Fibroblast of lung (primary cell): ENCODE data around the gene GDPD4.

ENCODE experiments used
- CTCF ChIP-seq, 2 donors: IDR thresholded peaks in 1 of 2; conservative IDR thresholded peaks in 1 of 2; 1 replicate in 1 of 2; 2 replicates in 1 of 2; pipeline ENCODE4 v1.5.1; 2011 to 2012; ENCODE audit warnings: low read length in 2 of 2, control low read depth in 1 of 2, inconsistent platforms in 1 of 2, low read depth in 1 of 2, mild to moderate bottlenecking in 1 of 2
- EZH2 ChIP-seq: IDR thresholded peaks from 2 replicates; pipeline ENCODE4 v1.5.1; 2012; ENCODE audit warnings: low read length, control low read depth, mild to moderate bottlenecking; ENCODE audit errors: missing control alignments

- TF ChIP-seq CTCF (conservative IDR thresholded peaks at IDR 0.05 in 1 of 2, IDR thresholded peaks at IDR 0.05 in 1 of 2; ENCODE audit: low read depth in 1 of 2, low read length in 2 of 2), result no peak
- TF ChIP-seq EZH2, result no peak
Measured at GRCh38 chr11:77301510-77301909, at the start of gene GDPD4.
